ENCODE data around the gene ACTRT3.
"Not testable (repeated sequence)": the region's sequence is repeated elsewhere in the genome, so short reads cannot be mapped to it uniquely, and the experiment has no call there.

The ACTRT3 gene

GRCh38 chr3:169739067-169739466, 30.3 kb downstream of the ACTRT3 start:
- Histone ChIP-seq H3K27me3 (ENCODE audit: insufficient read depth, insufficient read length) (no peaks in the 10 kb centered on the region), H3K4me1 (ENCODE audit: insufficient read depth, insufficient read length) (no peaks in the 10 kb centered on the region), H3K4me3 (ENCODE audit: insufficient read length, low read depth) (no peak overlapping the region), H3K9me3 (ENCODE audit: insufficient read depth, low read length) (no peaks in the 10 kb centered on the region), H3K9ac (ENCODE audit: insufficient read length, low read depth) (no peak overlapping the region), H3K36me3 (ENCODE audit: insufficient read depth, insufficient read length, low read length) (no peaks in the 10 kb centered on the region)
- no peak for TF ChIP-seq YY1 (IDR thresholded peaks at IDR 0.05; ENCODE audit: insufficient read depth, insufficient read length)
- no peak for TF ChIP-seq SUZ12 (IDR thresholded peaks at IDR 0.05; ENCODE audit: extremely low read depth, insufficient read depth, insufficient read length)
- TF ChIP-seq ZNF274 (IDR thresholded peaks at IDR 0.05; ENCODE audit: low read depth, low read length), result no peak
- no peak for DNase-seq (ENCODE audit: low read depth, low spot score)

GRCh38 chr3:169731857-169732256, 37.5 kb downstream of the ACTRT3 start:
- DNase-seq (ENCODE audit: low read depth, low spot score); H3K9ac ChIP-seq (ENCODE audit: insufficient read length, low read depth): not testable (repeated sequence)

GRCh38 chr3:169722724-169723123, 46.6 kb downstream of the ACTRT3 start:
- Histone ChIP-seq H3K9ac (ENCODE audit: insufficient read length, low read depth) (no peak overlapping the region), H3K9me3 (ENCODE audit: insufficient read depth, low read length) (no peaks in the 10 kb centered on the region), H3K4me1 (ENCODE audit: insufficient read depth, insufficient read length) (no peaks in the 10 kb centered on the region), H3K4me3 (ENCODE audit: insufficient read length, low read depth) (no peak overlapping the region), H3K27me3 (ENCODE audit: insufficient read depth, insufficient read length) (no peaks in the 10 kb centered on the region), H3K36me3 (ENCODE audit: insufficient read depth, insufficient read length, low read length) (no peaks in the 10 kb centered on the region)
- TF ChIP-seq ZNF274 (IDR thresholded peaks at IDR 0.05; ENCODE audit: low read depth, low read length) (no peak), YY1 (IDR thresholded peaks at IDR 0.05; ENCODE audit: insufficient read depth, insufficient read length) (no peak), SUZ12 (IDR thresholded peaks at IDR 0.05; ENCODE audit: extremely low read depth, insufficient read depth, insufficient read length) (no peak)
- no peak for DNase-seq (ENCODE audit: low read depth, low spot score)

More at GRCh38 chr3:169731857-169732256, 37.5 kb downstream of the ACTRT3 start:
- H3K4me1 ChIP-seq (ENCODE audit: insufficient read depth, insufficient read length); H3K36me3 ChIP-seq (ENCODE audit: insufficient read depth, insufficient read length, low read length); H3K27me3 ChIP-seq (ENCODE audit: insufficient read depth, insufficient read length); H3K4me3 ChIP-seq (ENCODE audit: insufficient read length, low read depth): not testable (repeated sequence)
- H3K9me3 ChIP-seq (ENCODE audit: insufficient read depth, low read length), result 0 out of 2 replicates have a peak, but pooled peaks cover 10% of the 10 kb centered on the region

- not testable (repeated sequence) for H3K4me3 ChIP-seq (ENCODE audit: insufficient read length, low read depth); H3K36me3 ChIP-seq (ENCODE audit: insufficient read depth, insufficient read length, low read length); H3K9ac ChIP-seq (ENCODE audit: insufficient read length, low read depth); H3K4me1 ChIP-seq (ENCODE audit: insufficient read depth, insufficient read length); H3K9me3 ChIP-seq (ENCODE audit: insufficient read depth, low read length); H3K27me3 ChIP-seq (ENCODE audit: insufficient read depth, insufficient read length); DNase-seq (ENCODE audit: low read depth, low spot score)
Observed at GRCh38 chr3:169718415-169718814, 50.9 kb downstream of the ACTRT3 start.
